NCI-H510A treated with DMSO at 0.1 percent for 48 hours (cell line): ENCODE measurements around the gene SLC12A6.
"Not testable (repeated sequence)": the region's sequence is repeated elsewhere in the genome, so short reads cannot be mapped to it uniquely, and the experiment has no call there.

Experiments
- DNase-seq: peaks from one replicate; lab custom pipeline; 2025; lab: John Stamatoyannopoulos, UW

SLC12A6 gene

DNA sequence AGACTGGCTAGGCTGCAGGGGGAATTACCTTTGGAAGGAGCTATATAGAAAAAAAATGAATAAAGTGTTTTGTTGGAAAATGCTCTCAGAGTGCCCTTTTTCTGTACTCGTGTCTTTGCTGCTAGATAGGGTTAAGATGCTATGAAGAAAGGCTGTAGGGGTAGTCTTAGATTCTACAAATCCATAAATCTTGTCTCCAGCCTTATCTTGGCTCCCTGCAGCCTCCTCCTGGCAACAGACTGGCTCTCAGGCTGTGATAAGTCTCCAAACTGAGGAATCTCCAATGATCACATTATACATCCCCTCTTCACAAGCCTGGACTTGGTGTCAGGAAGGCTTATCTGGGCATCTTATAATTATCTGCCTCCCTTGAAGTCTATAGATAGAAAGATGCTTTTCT, 20.1 kb upstream of the SLC12A6 start:
- no peak for DNase-seq

- no peak for DNase-seq
Observed at GRCh38 chr15:34355241-34355640, 17.7 kb upstream of the SLC12A6 start.

- DNase-seq: no peak
Observed at GRCh38 chr15:34354286-34354685, 16.7 kb upstream of the SLC12A6 start.

- no peak for DNase-seq
Observed at GRCh38 chr15:34353627-34354026, 16.0 kb upstream of the SLC12A6 start.

- not testable (repeated sequence) for DNase-seq
Observed at GRCh38 chr15:34352996-34353395, 15.4 kb upstream of the SLC12A6 start.

GRCh38 chr15:34349769-34350168, 12.2 kb upstream of the SLC12A6 start:
- no peak for DNase-seq

DNA sequence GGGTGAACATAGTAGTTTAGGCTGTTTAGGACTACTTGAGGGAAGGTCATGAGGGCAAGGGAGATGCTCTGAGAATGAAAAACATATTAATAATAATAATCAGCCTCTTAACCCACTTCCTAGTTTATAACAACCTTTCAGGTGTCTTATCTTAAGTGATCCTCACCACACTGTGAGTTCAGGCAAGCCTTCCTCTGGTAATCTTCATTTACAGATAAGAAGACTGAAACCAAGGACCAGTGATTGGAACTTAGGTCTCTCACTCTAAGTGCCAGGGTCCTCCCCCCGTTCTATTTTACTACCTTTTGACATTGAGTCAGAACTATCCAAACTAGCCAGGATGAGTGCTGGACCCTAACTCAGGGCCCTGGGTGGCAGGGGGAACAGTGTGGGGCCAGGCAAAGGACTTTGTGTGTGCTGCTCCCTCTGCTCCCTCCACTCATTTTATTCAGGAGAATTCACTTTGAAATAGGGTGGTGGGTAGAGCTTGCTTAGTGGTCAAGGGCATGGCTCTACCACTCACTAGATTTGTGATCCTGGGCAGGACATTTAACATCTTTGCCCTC, 11.2 kb upstream of the SLC12A6 start:
- DNase-seq: no peak

DNA sequence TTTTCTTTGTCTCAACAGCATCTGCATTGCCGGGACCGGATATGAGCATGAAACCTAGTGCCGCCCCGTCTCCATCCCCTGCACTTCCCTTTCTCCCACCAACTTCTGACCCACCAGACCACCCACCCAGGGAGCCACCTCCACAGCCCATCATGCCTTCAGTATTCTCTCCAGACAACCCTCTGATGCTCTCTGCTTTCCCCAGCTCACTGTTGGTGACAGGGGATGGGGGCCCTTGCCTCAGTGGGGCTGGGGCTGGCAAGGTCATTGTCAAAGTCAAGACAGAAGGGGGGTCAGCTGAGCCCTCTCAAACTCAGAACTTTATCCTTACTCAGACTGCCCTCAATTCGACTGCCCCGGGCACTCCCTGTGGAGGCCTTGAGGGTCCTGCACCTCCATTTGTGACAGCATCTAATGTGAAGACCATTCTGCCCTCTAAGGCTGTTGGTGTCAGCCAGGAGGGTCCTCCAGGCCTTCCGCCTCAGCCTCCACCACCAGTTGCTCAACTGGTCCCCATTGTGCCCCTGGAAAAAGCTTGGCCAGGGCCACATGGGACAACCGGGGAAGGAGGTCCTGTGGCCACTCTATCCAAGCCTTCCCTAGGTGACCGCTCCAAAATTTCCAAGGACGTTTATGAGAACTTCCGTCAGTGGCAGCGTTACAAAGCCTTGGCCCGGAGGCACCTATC, 10.5 kb upstream of the SLC12A6 start:
- no peak for DNase-seq

GRCh38 chr15:34342737-34343575, 5.4 kb upstream of the SLC12A6 start, which contains the start of the genes NOP10 and NUTM1:
Gene NOP10 (minus strand): TSS chr15:34343136. CDS start chr15:34343073, 63 bp downstream.
Gene NUTM1 (plus strand): TSS chr15:34343315. CDS start chr15:34343697, 382 bp downstream.
- DNase-seq: peak; percentile 82

DNA sequence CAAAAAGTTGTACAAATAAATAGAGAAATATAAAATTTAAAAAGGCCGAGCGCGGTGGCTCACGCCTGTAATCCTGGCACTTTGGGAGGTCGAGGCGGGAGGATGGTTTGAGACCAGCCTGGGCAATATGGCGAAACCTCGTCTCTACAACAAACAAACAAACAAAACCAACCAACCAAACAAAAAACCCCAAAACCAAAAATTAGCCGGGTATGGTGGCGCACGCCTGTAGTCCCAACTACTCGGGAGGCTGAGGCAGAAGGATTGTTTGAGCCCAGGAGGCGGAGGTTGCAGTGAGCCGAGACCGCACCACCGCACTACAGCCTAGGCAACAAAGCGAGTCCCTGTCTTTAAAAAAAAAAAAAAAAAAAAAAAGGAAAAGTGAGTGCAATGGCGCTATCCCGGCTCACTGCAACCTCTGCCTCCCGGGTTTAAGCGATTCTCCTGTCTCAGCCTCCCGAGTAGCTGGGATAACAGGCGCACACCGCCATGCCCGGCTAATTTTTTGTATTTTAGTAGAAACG, 4.7 kb upstream of the SLC12A6 start:
- not testable (repeated sequence) for DNase-seq

GRCh38 chr15:34341381-34342212, 4.0 kb upstream of the SLC12A6 start:
- no peak for DNase-seq

GRCh38 chr15:34339946-34340345, 2.4 kb upstream of the SLC12A6 start:
- DNase-seq: no peak

DNA sequence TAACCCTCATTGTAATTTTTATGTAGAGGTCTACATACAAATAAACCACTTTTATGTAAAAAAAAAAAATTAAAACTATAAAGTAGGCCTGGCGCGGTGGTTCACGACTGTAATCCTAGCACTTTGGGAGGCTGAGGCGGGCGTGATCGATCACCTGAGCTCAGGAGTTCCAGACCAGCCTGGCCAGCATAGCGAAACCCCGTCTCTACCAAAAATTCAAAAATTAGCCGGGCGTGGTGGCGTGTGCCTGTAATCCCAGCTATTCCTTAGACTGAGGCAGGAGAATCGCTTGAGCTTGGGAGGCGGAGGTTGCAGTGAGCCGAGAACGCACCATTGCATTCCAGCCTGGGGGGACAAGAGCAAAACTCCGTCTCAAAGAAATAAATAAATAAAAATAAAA, 766 bp upstream of the SLC12A6 start:
- DNase-seq: no peak

- DNase-seq: peak; percentile 3
Observed at GRCh38 chr15:34336991-34337556, 507 bp downstream of the SLC12A6 start.

- DNase-seq: no peak
Observed at GRCh38 chr15:34336231-34336990, 1.2 kb downstream of the SLC12A6 start.

GRCh38 chr15:34335176-34336032, 2.2 kb downstream of the SLC12A6 start:
- DNase-seq: peak; percentile 2

- DNase-seq: no peak
Observed at GRCh38 chr15:34334672-34335071, 2.9 kb downstream of the SLC12A6 start.

DNA sequence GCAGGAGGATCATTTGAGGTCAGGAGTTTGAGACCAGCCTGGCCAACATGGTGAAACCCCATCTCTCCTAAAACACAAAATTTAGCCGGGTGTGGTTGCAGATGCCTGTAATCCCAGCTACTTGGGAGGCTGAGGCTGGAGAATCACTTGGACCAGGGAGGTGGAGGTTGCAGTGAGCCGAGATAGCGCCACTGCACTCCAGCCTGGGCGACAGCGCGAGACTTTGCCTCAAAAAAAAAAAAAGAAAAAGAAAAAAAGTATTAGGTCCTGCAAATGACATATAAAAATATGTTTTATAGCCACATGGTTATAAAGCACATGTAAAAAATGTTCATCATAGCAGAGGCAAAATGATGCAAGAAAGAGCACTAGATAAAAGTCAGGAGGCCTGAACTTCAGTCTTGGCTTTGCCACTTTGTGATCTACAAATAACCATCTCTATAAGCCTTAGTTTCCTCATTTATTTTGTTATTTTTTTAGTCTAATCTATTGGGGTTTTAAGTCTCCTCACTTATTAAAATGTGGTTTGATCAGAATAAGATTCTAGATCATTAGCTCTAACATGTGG, 4.9 kb downstream of the SLC12A6 start:
- no peak for DNase-seq

DNA sequence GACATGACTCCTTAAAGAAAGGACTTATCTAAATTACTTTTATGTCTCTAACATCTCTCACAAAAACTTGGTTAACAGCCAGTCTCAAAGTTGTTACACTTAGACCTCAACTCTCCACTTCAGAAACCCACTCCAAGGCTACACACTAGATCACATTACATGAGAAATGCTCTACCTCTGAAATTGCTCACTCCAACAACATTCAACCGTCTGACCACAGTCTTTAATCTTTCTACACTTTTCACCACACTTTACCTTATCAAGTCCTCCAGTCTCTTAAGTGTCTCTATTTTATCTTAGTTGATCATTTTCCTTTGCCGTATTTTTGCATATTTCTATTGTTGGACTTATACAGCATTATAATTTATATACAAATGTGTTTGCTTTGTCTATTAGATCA, 5.8 kb downstream of the SLC12A6 start:
- peak; percentile 3 for DNase-seq
